NCI-H460 (cell line): ENCODE results near the gene B4GALT1. TPM values are rescaled to one million over a fixed set of nuclear protein-coding genes. Genes with fewer than 3 reads are reported as not detected.

Experiments
- DNase-seq: peaks from one replicate; pipeline ENCODE4 v3.0.0-alpha.2; 2016; ENCODE audit warnings: low read depth; ENCODE audit errors: extremely low read depth
- total RNA-seq: library from RNA; depleted of rRNA; stranded (reverse); fragments of >200 nt; shearing (Covaris generic); gene quantifications from 2 replicates; pipeline ENCODE4 v1.2.3, GENCODE V29; 2014

The B4GALT1 gene
- total RNA-seq, 1 experiment from 2014 or later, result 60.0 TPM

- DNase-seq, result no peak
These were observed 22.6 kb downstream of the B4GALT1 start for GRCh38 chr9:33144551-33144950.

- no peak for DNase-seq
These were observed 23.9 kb downstream of the B4GALT1 start for GRCh38 chr9:33143241-33143661.

- DNase-seq, result no peak
These were observed 24.6 kb downstream of the B4GALT1 start for GRCh38 chr9:33142535-33142934.

- no peak for DNase-seq
These were observed 26.5 kb downstream of the B4GALT1 start for GRCh38 chr9:33140401-33141360.

- no peak for DNase-seq
These were observed 27.5 kb downstream of the B4GALT1 start for GRCh38 chr9:33139421-33140228.

- DNase-seq, result no peak
These were observed 28.4 kb downstream of the B4GALT1 start for GRCh38 chr9:33138768-33139167.

GRCh38 chr9:33137781-33138264, 29.3 kb downstream of the B4GALT1 start:
- no peak for DNase-seq

GRCh38 chr9:33136721-33137670, 30.1 kb downstream of the B4GALT1 start:
- no peak for DNase-seq

- DNase-seq, result no peak
These were observed 31.6 kb downstream of the B4GALT1 start for GRCh38 chr9:33135470-33135958.

- DNase-seq, result no peak
These were observed 32.1 kb downstream of the B4GALT1 start for GRCh38 chr9:33135031-33135461.

- DNase-seq, result no peak
These were observed 34.0 kb downstream of the B4GALT1 start for GRCh38 chr9:33133186-33133585.

- DNase-seq, result peak; percentile 24
These were observed 35.1 kb downstream of the B4GALT1 start for GRCh38 chr9:33131790-33132772.

GRCh38 chr9:33130961-33131789, 36.0 kb downstream of the B4GALT1 start:
- DNase-seq, result no peak

GRCh38 chr9:33129886-33130881, 37.0 kb downstream of the B4GALT1 start:
- peak; percentile 44 for DNase-seq

- no peak for DNase-seq
These were observed 37.8 kb downstream of the B4GALT1 start for GRCh38 chr9:33129251-33129885.

- DNase-seq, result no peak
These were observed 38.6 kb downstream of the B4GALT1 start for GRCh38 chr9:33128570-33128969.
